Keratinocyte (primary cell): ENCODE measurements around the gene RYR2. TPM values are rescaled to one million over a fixed set of nuclear protein-coding genes. Genes with fewer than 3 reads are reported as not detected.

Source experiments
- DNase-seq: peaks from one replicate; pipeline ENCODE4 v3.0.0-alpha.2; 2011; ENCODE audit warnings: low read depth, missing footprints, low spot score
- FAIRE-seq: peaks from 2 replicates; lab custom pipeline; 2011; peaks lifted over from hg19 to GRCh38; lab: Jason Lieb, UNC
- H2AFZ ChIP-seq: 2 replicates; pipeline ENCODE4 v1.6.0; 2012; ENCODE audit warnings: low read length, control low read depth, inconsistent platforms; ENCODE audit not compliant: control insufficient read depth
- H3K27ac ChIP-seq: 2 replicates; pipeline ENCODE4 v1.5.1; 2011; ENCODE audit warnings: low read length; ENCODE audit not compliant: control insufficient read depth, insufficient read depth
- H3K27me3 ChIP-seq: 3 replicates; pipeline ENCODE4 v1.6.0; 2011; ENCODE audit warnings: low read length; ENCODE audit not compliant: control insufficient read depth, insufficient read depth; ENCODE audit errors: extremely low read depth
- H3K36me3 ChIP-seq, 2 experiments: 2 replicates in 1 of 2; 3 replicates in 1 of 2; pipeline ENCODE4 v1.5.1; 2011; ENCODE audit warnings: low read length in 2 of 2, mild to moderate bottlenecking in 1 of 2; ENCODE audit not compliant: control insufficient read depth in 2 of 2, insufficient read depth in 2 of 2; ENCODE audit errors: extremely low read depth in 1 of 2
- H3K4me1 ChIP-seq: 3 replicates; pipeline ENCODE4 v1.5.1; 2011; ENCODE audit warnings: low read length; ENCODE audit not compliant: control insufficient read depth, insufficient read depth; ENCODE audit errors: extremely low read depth
- H3K4me2 ChIP-seq: 3 replicates; pipeline ENCODE4 v1.6.0; 2011; ENCODE audit warnings: low read depth, low read length; ENCODE audit not compliant: control insufficient read depth, insufficient read depth; ENCODE audit errors: extremely low read depth
- H3K4me3 ChIP-seq, 3 experiments: fragments of 200-600 bp in 1 of 3; sonication (generic) in 1 of 3; 2 replicates in 2 of 3; 3 replicates in 1 of 3; pipeline ENCODE4 v1.5.1; 2011 to 2016; ENCODE audit warnings: low read length in 3 of 3, mild to moderate bottlenecking in 3 of 3, control low read depth in 2 of 3, inconsistent platforms in 1 of 3, low read depth in 1 of 3, mixed read lengths in 1 of 3, mixed run types in 1 of 3, moderate library complexity in 1 of 3; ENCODE audit not compliant: control insufficient read depth in 2 of 3, insufficient read depth in 2 of 3; ENCODE audit errors: extremely low read depth in 1 of 3
- H3K79me2 ChIP-seq: 2 replicates; pipeline ENCODE4 v1.6.0; 2012; ENCODE audit warnings: low read length; ENCODE audit not compliant: control insufficient read depth, insufficient read depth
- H3K9ac ChIP-seq: 3 replicates; pipeline ENCODE4 v1.6.0; 2011; ENCODE audit warnings: low read length; ENCODE audit not compliant: control insufficient read depth, insufficient read depth; ENCODE audit errors: extremely low read depth
- H3K9me1 ChIP-seq: 3 replicates; pipeline ENCODE4 v1.6.0; 2011; ENCODE audit warnings: low read length; ENCODE audit not compliant: control insufficient read depth, insufficient read depth; ENCODE audit errors: extremely low read depth
- H3K9me3 ChIP-seq: 2 replicates; pipeline ENCODE4 v1.5.1; 2012; ENCODE audit warnings: low read depth, low read length; ENCODE audit not compliant: control insufficient read depth
- H4K20me1 ChIP-seq: 3 replicates; pipeline ENCODE4 v1.6.0; 2011; ENCODE audit warnings: low read length; ENCODE audit not compliant: control insufficient read depth, insufficient read depth; ENCODE audit errors: extremely low read depth
- CTCF ChIP-seq, 3 experiments: IDR thresholded peaks in 1 of 3; conservative IDR thresholded peaks in 1 of 3; optimal IDR thresholded peaks in 1 of 3; 2 replicates in 2 of 3; 3 replicates in 1 of 3; pipeline versions ENCODE3 to v1.5.1; 2011; ENCODE audit warnings: low read length in 3 of 3, mild to moderate bottlenecking in 3 of 3, moderate library complexity in 2 of 3, control low read depth in 1 of 3, inconsistent platforms in 1 of 3; ENCODE audit not compliant: insufficient read depth in 2 of 3; ENCODE audit errors: extremely low read depth in 1 of 3
- EZH2 ChIP-seq: IDR thresholded peaks from one replicate; pipeline ENCODE4 v1.6.1; 2012; ENCODE audit warnings: inconsistent platforms, mild to moderate bottlenecking, low read length, moderate library complexity
- dilution Hi-C: fragments of 300-500 bp; cut with MboI; formaldehyde crosslinking; loops from one replicate; pipeline ENCODE4 v1.7.0; 2020; ENCODE audit warnings: low sequenced_read_pairs; ENCODE audit not compliant: extremely low pct_ligation_motif_present
- polyA plus RNA-seq, 5 experiments: library from polyadenylated mRNA; depleted of rRNA in 3 of 5; stranded (reverse) in 3 of 5; stranded (forward) in 1 of 5; unstranded in 1 of 5; fragments of >200 nt; gene quantifications; 1 replicate in 1 of 5; 2 replicates in 3 of 5; 3 replicates in 1 of 5; pipeline versions ENCODE4 v1.2.1 to v1.2.3, GENCODE V29; 2011 to 2012; ENCODE audit warnings: missing spikeins in 2 of 5, low read depth in 1 of 5, low replicate concordance in 1 of 5

Gene RYR2
- polyA plus RNA-seq, 1 donor (not counting 4 experiments of a cell fraction or from before 2014, with no cell fraction given), result 0.05 TPM

- FAIRE-seq (no peak), DNase-seq (no peak)
- Histone ChIP-seq H3K9ac (no peak overlapping the region), H2AFZ (no peak overlapping the region), H3K27ac (no peak overlapping the region), H4K20me1 (no peaks in the 10 kb centered on the region), H3K4me1 (no peaks in the 10 kb centered on the region), H3K4me2 (no peak overlapping the region), H3K36me3 (no peaks in the 10 kb centered on the region), H3K27me3 (no peaks in the 10 kb centered on the region), H3K79me2 (no peaks in the 10 kb centered on the region), H3K4me3 (no peak overlapping the region), H3K9me3 (no peaks in the 10 kb centered on the region), H3K9me1 (no peaks in the 10 kb centered on the region)
- dilution Hi-C loops, result no loop called here
- no peak for TF ChIP-seq EZH2
- TF ChIP-seq CTCF (optimal IDR thresholded peaks at IDR 0.05 in 1 of 3, IDR thresholded peaks at IDR 0.05 in 1 of 3, conservative IDR thresholded peaks at IDR 0.05 in 1 of 3; ENCODE audit: extremely low read depth in 1 of 3, insufficient read depth in 2 of 3, low read length in 3 of 3), result no peak
Measured at GRCh38 chr1:237792726-237793125, 750.7 kb downstream of the RYR2 start.

DNA sequence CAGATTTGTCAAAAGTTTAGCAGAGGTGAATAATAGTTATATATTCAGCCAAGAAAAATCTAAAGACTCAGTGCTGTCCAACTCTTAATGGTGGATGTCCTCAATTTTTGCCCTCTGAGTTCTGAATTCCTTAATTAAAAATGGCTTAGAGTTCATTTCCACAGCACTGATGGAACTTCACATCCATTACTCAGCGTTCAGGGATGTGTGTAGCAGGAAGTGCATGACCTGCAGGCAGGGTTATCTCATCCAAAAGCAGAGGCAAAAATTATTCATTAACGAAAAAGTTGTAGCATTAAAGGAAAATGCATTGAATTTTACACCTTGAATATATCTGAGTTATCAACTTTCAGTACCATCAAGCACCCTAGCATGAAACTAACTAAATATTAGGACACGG lies 752.1 kb downstream of the RYR2 start:
- H3K27ac ChIP-seq, result no peak overlapping the region
- H3K36me3 ChIP-seq, result no peaks in the 10 kb centered on the region
- H3K79me2 ChIP-seq, result no peaks in the 10 kb centered on the region
- no peaks in the 10 kb centered on the region for H3K4me1 ChIP-seq
- H4K20me1 ChIP-seq, result no peaks in the 10 kb centered on the region
- H3K27me3 ChIP-seq, result no peaks in the 10 kb centered on the region
- dilution Hi-C loops, result no loop called here
- no peak overlapping the region for H2AFZ ChIP-seq
- no peaks in the 10 kb centered on the region for H3K9me3 ChIP-seq
- no peaks in the 10 kb centered on the region for H3K9me1 ChIP-seq
- H3K4me2 ChIP-seq, result no peak overlapping the region
- no peak overlapping the region for H3K4me3 ChIP-seq
- FAIRE-seq (no peak), DNase-seq (no peak)
- H3K9ac ChIP-seq, result no peak overlapping the region
- TF ChIP-seq EZH2, result no peak
- no peak for TF ChIP-seq CTCF (optimal IDR thresholded peaks at IDR 0.05 in 1 of 3, IDR thresholded peaks at IDR 0.05 in 1 of 3, conservative IDR thresholded peaks at IDR 0.05 in 1 of 3; ENCODE audit: extremely low read depth in 1 of 3, insufficient read depth in 2 of 3, low read length in 3 of 3)
